ENCODE results near the gene IDH3G. TPM values are rescaled to one million over a fixed set of nuclear protein-coding genes. Genes with fewer than 3 reads are reported as not detected.

The IDH3G gene
- total RNA-seq, 1 donor from 2014 or later: 58.5 TPM

DNA sequence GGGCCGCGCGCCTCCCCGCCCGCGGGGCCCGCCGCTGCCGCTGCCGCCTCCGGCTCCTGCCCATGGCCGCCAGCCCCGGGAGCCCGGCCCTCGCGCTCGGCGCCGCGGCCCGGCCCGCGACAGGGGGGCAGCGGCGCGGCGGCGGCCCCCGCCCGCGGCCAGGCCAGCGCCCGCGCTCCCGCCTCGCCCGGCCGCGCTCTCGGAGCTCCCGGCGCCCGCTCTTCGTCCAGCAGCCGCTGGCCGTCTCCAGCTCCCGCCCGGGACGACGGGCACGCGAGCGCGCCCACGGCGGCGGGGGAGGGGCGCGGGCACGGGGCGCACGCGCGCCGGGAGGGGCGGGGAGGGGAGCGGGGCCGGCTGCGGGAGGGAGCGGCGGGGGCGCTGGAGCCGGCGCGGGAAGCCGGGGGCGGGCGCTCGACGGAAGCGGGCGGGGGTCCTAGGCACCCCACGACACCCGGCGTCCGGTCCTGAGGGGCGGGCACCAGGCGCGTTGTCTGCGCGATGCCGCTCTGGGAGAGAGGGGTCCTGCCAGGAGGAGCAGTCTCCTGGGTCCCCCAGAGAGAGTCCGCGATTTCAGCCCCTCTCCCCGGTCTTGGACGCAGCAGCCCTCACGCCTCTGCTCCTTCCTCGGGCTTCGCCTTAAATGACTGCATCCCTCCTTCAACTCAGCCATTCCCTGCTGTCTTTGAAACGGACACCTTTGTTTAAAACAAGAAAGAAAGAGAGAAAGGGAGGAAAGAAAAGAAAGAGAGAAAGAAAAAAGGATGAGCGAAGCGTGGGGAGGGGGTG is 36.7 kb upstream of the IDH3G start:
- POLR2A ChIA-PET: no interaction called here
- ATAC-seq (ENCODE audit: low read depth) (no peak), DNase-seq (no peak)
- Mint-ChIP-seq H3K4me1 (peaks cover 7% of the 10 kb centered on the region), H3K4me3 (no peak overlapping the region), H3K27ac (no peak overlapping the region), H3K27me3 (peaks cover 16% of the 10 kb centered on the region), H3K36me3 (ENCODE audit: low read depth) (no peaks in the 10 kb centered on the region), H3K9me3 (no peaks in the 10 kb centered on the region)
- CTCF ChIA-PET: no interaction called here
- intact Hi-C loops (cut with micrococcal nuclease): no loop called here
- TF ChIP-seq, protein P1, sequence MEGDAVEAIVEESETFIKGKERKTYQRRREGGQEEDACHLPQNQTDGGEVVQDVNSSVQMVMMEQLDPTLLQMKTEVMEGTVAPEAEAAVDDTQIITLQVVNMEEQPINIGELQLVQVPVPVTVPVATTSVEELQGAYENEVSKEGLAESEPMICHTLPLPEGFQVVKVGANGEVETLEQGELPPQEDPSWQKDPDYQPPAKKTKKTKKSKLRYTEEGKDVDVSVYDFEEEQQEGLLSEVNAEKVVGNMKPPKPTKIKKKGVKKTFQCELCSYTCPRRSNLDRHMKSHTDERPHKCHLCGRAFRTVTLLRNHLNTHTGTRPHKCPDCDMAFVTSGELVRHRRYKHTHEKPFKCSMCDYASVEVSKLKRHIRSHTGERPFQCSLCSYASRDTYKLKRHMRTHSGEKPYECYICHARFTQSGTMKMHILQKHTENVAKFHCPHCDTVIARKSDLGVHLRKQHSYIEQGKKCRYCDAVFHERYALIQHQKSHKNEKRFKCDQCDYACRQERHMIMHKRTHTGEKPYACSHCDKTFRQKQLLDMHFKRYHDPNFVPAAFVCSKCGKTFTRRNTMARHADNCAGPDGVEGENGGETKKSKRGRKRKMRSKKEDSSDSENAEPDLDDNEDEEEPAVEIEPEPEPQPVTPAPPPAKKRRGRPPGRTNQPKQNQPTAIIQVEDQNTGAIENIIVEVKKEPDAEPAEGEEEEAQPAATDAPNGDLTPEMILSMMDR (IDR thresholded peaks at IDR 0.05): no peak

DNA sequence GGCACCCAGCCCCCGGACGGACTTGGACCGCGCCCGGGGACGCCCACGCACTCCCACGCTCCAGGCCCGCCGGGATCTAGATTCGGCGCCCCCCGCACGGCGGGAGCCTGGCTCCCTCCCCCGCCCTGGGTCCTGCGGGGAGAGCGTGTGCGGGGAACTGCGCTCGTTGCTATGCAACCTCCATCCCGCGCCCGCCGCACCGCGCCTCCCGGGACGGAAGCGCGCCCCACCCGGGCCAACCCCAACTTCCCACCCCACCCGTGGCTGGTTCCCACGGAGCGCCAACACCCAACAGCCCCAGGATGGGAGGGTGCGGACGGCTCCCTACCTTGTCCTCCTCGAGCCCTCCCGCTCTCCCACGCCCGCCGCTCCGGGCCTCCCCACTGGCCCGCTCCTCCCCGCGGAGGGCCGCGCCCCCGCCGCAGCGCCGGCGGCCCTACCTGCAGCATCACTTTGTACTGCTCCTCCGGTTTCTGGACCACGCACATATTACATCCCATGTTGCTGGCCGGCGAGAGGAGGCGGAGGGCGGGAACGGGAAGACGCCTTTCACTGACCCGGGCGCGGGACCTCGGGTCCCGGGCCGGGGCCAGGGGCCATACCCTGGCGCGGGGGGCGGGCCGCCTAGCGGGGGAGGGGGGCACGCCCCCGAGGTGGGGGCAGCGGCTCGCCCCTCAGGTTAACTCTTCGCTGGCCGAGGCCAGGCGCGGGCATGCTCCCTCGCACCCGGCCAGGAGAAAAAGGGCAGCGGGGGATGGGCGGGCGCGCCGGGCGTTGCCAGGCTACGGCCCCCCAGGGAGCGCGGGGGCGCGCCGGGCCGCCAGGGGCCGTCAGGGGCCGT is 35.8 kb upstream of the IDH3G start, which contains the start of gene PDZD4:
TSS of gene PDZD4 (minus strand) at position 746 of the 841 bp plus-strand sequence. CDS start at position 500, 246 bp downstream.
- H3K36me3 Mint-ChIP-seq (ENCODE audit: low read depth): no peaks in the 10 kb centered on the region
- CTCF ChIA-PET: no interaction called here
- H3K9me3 Mint-ChIP-seq: no peaks in the 10 kb centered on the region
- H3K27ac Mint-ChIP-seq: no peak within 1 kb of the TSS
- H3K4me3 Mint-ChIP-seq: peak within 1 kb of the TSS; percentile 52
- ATAC-seq (ENCODE audit: low read depth): peak; percentile 60
- TF ChIP-seq, protein P1 (IDR thresholded peaks at IDR 0.05): no peak
- intact Hi-C loops (cut with micrococcal nuclease): no loop called here
- DNase-seq: no peak
- POLR2A ChIA-PET: no interaction called here
- H3K4me1 Mint-ChIP-seq: peaks cover 7% of the 10 kb centered on the region
- H3K27me3 Mint-ChIP-seq: peaks cover 16% of the 10 kb centered on the region

DNA sequence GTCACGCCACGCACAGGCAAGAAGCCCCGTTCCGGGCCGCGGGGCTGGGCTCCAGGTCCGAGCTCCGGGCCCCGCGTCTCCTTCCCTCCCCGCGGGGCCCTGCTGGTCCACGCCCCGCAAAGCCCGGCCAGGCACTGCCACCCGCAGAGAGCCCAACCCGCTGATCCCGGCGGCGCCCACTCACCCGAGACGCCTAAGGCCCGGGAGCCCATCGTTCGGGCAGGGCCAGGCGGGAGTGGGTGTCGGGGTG is 35.3 kb upstream of the IDH3G start:
- ATAC-seq (ENCODE audit: low read depth): no peak
- H3K4me3 Mint-ChIP-seq: peak overlapping the region; percentile 41
- TF ChIP-seq, protein P1 (IDR thresholded peaks at IDR 0.05): no peak
- peaks cover 7% of the 10 kb centered on the region for H3K4me1 Mint-ChIP-seq
- H3K9me3 Mint-ChIP-seq: no peaks in the 10 kb centered on the region
- no peaks in the 10 kb centered on the region for H3K36me3 Mint-ChIP-seq (ENCODE audit: low read depth)
- CTCF ChIA-PET: no interaction called here
- intact Hi-C loops (cut with micrococcal nuclease): no loop called here
- peaks cover 17% of the 10 kb centered on the region for H3K27me3 Mint-ChIP-seq
- no peak overlapping the region for H3K27ac Mint-ChIP-seq
- no peak for DNase-seq
- POLR2A ChIA-PET: no interaction called here

DNA sequence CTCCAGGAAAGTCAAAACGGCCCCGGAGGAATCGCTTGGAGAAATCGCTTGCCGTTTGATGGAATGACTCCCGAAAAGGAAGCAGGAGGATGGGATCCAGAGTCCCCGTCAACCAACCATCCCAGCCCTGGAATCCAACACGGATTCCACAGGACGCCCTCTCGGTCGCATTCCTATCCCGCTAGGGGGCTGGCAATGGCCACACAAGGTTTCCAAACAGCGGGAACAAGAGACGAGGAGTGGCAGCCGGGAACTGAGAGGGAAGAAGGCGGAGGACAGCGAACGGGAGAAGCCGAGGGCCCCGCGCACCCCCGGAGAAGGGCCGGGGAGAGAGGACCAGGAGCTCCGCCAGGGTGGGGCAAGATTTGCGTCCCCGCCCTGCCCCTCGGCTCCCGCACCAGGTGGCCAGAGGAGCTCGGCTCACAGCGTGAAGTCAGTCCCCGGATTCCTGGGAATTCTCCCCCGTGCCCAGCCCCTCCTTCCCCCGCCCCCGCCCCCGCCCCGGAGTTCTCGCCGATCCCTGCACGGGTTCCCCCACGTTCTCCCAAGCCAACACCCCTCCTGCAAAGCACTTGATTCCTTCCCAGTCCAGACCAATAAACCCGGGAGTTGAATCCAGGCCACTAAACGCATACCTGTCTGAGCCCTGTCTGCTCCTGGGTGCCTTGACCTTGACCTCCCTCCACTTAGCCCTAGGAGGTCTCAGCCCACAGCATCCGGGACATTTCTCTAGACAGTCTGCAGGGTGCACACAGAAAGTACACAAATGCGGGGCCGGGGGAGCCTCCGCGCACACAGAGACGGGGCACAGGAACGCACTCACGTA is 34.8 kb upstream of the IDH3G start:
- CTCF ChIA-PET: no interaction called here
- Mint-ChIP-seq H3K27ac (no peak overlapping the region), H3K27me3 (peaks cover 17% of the 10 kb centered on the region), H3K36me3 (ENCODE audit: low read depth) (no peaks in the 10 kb centered on the region), H3K9me3 (no peaks in the 10 kb centered on the region), H3K4me1 (peaks cover 7% of the 10 kb centered on the region), H3K4me3 (peak overlapping the region; percentile 41)
- ATAC-seq (ENCODE audit: low read depth) (peak; percentile 14), DNase-seq (no peak)
- POLR2A ChIA-PET: no interaction called here
- intact Hi-C loops (cut with micrococcal nuclease): no loop called here
- TF ChIP-seq, protein P1 (IDR thresholded peaks at IDR 0.05): no peak

DNA sequence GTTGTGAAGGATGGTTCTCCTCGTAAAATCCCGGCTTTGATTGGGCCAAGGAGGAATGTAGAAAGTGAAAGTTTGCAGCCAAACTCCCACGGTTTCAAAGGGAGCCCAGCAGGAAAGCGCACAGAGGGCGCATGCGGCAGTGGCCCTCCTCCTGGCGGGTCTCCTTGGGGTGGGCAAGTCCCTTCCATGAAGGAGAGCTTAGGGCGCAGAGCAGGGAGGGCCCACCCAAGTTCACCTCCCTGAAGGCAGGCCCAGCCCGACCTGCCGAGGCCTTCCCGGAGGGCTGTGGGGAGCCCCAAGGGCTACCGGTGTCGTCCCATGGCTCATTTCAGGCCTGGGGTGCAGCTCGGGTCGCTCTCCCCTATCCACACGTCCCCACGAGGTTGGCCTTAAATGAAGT is 34.1 kb upstream of the IDH3G start:
- H3K4me3 Mint-ChIP-seq: no peak overlapping the region
- ChIA-PET CTCF (no interaction called here), POLR2A (no interaction called here)
- TF ChIP-seq, protein P1 (IDR thresholded peaks at IDR 0.05): no peak
- ATAC-seq (ENCODE audit: low read depth) (no peak), DNase-seq (no peak)
- intact Hi-C loops (cut with micrococcal nuclease): no loop called here
- peaks cover 19% of the 10 kb centered on the region for H3K27me3 Mint-ChIP-seq
- peaks cover 7% of the 10 kb centered on the region for H3K4me1 Mint-ChIP-seq
- H3K9me3 Mint-ChIP-seq: no peaks in the 10 kb centered on the region
- no peak overlapping the region for H3K27ac Mint-ChIP-seq
- H3K36me3 Mint-ChIP-seq (ENCODE audit: low read depth): no peaks in the 10 kb centered on the region

Measured in activated B cell treated with CpG ODN at 0.5 μM for 24 hours (primary cell).